Measurements from ENCODE around the gene LSAMP. TPM values are rescaled to one million over a fixed set of nuclear protein-coding genes. Genes with fewer than 3 reads are reported as not detected.

Gene LSAMP
- total RNA-seq, 4 donors from 2014 or later = 1.1 to 3.5 (median 2.0) TPM

GRCh38 chr3:116051040-116051439 is 394.2 kb downstream of the LSAMP start:
- 36 to 47% methylated on average over 4 of the region's 4 CpGs for WGBS, 2 donors
- no peak for TF ChIP-seq POLR2A (IDR thresholded peaks at IDR 0.05)
- TF ChIP-seq, protein P1, sequence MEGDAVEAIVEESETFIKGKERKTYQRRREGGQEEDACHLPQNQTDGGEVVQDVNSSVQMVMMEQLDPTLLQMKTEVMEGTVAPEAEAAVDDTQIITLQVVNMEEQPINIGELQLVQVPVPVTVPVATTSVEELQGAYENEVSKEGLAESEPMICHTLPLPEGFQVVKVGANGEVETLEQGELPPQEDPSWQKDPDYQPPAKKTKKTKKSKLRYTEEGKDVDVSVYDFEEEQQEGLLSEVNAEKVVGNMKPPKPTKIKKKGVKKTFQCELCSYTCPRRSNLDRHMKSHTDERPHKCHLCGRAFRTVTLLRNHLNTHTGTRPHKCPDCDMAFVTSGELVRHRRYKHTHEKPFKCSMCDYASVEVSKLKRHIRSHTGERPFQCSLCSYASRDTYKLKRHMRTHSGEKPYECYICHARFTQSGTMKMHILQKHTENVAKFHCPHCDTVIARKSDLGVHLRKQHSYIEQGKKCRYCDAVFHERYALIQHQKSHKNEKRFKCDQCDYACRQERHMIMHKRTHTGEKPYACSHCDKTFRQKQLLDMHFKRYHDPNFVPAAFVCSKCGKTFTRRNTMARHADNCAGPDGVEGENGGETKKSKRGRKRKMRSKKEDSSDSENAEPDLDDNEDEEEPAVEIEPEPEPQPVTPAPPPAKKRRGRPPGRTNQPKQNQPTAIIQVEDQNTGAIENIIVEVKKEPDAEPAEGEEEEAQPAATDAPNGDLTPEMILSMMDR (IDR thresholded peaks at IDR 0.05) = no peak
- intact Hi-C loops (cut with DNase I; ENCODE audit: low total_unique reads) = no loop called here
- H3K4me3 ChIP-seq (ENCODE audit: low read depth, poor library complexity, severe bottlenecking) = no peak overlapping the region
- DNase-seq (ENCODE audit: low spot score in 2 of 2) = no peak

DNA sequence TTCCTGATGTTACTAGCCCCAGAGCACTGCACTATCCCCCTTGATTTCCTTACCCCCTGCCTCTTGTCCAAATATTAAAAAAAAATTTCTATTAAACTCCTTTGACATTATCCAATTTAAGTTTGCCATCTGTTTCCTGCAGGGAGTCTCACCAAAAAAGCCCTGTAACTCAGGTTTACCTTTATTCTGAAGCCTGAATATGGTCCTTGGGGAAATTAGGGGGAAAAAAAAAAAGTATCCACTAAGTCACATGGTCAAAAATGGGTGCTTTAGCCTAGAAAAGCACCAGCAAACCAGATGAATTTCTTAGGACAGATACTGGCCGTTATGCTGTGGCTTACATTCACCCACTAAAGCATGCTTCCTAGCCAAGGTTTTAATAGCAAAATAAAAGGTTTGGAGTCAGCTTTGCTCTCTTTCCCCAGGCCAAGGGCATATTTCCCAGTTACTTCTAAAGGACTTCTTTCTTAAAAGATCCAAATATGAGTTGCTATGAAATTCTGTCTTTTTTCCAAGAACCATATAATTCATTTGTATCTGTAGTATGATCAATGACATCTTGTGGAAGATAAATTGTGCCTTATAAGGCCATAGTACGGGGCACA is 394.9 kb downstream of the LSAMP start:
- TF ChIP-seq POLR2A (IDR thresholded peaks at IDR 0.05) = no peak
- TF ChIP-seq, protein P1 (IDR thresholded peaks at IDR 0.05) = no peak
- intact Hi-C loops (cut with DNase I; ENCODE audit: low total_unique reads) = no loop called here
- WGBS, 2 donors = 25 to 34% methylated on average over 2 of the region's 2 CpGs
- DNase-seq (ENCODE audit: low spot score in 2 of 2) = no peak
- H3K4me3 ChIP-seq (ENCODE audit: low read depth, poor library complexity, severe bottlenecking) = no peak overlapping the region

GRCh38 chr3:116048991-116049390 is 396.3 kb downstream of the LSAMP start:
- intact Hi-C loops (cut with DNase I; ENCODE audit: low total_unique reads) = no loop called here
- no peak overlapping the region for H3K4me3 ChIP-seq (ENCODE audit: low read depth, poor library complexity, severe bottlenecking)
- no peak for DNase-seq (ENCODE audit: low spot score in 2 of 2)
- TF ChIP-seq POLR2A (IDR thresholded peaks at IDR 0.05) = no peak
- TF ChIP-seq, protein P1 (IDR thresholded peaks at IDR 0.05) = no peak

GRCh38 chr3:116046350-116046749 is 398.9 kb downstream of the LSAMP start:
- no peak for DNase-seq (ENCODE audit: low spot score in 2 of 2)
- intact Hi-C loops (cut with DNase I; ENCODE audit: low total_unique reads) = no loop called here
- WGBS, 2 donors = 69 to 71% methylated on average over 3 of the region's 3 CpGs
- H3K4me3 ChIP-seq (ENCODE audit: low read depth, poor library complexity, severe bottlenecking) = no peak overlapping the region
- TF ChIP-seq, protein P1 (IDR thresholded peaks at IDR 0.05) = no peak
- TF ChIP-seq POLR2A (IDR thresholded peaks at IDR 0.05) = no peak

GRCh38 chr3:116045314-116045713 is 400.0 kb downstream of the LSAMP start:
- intact Hi-C loops (cut with DNase I; ENCODE audit: low total_unique reads) = no loop called here
- DNase-seq (ENCODE audit: low spot score in 2 of 2) = no peak
- TF ChIP-seq, protein P1 (IDR thresholded peaks at IDR 0.05) = no peak
- no peak for TF ChIP-seq POLR2A (IDR thresholded peaks at IDR 0.05)
- no peak overlapping the region for H3K4me3 ChIP-seq (ENCODE audit: low read depth, poor library complexity, severe bottlenecking)

DNA sequence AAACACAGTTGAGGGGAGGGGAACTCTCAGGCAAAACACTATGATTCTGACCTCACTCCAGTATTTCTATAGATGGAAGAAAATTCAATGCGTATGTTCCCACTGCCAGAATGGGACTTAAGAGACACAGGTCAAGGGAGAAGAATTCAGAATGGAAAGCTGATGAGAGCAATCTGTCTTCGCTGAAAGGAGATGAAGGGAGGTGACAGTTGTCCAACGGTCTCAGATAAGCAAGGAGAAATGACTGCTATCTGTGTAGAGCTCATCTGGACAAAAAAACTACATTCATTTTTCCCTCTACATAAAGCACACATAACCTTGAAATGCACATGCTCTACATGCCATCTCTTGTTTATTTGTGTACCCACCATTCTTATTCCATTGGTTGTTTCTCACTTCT is 405.1 kb downstream of the LSAMP start:
- DNase-seq (ENCODE audit: low spot score in 2 of 2) = no peak
- WGBS, 2 donors = 95% methylated on average over 3 of the region's 3 CpGs
- no peak overlapping the region for H3K4me3 ChIP-seq (ENCODE audit: low read depth, poor library complexity, severe bottlenecking)
- intact Hi-C loops (cut with DNase I; ENCODE audit: low total_unique reads) = no loop called here
- TF ChIP-seq POLR2A (IDR thresholded peaks at IDR 0.05) = no peak
- TF ChIP-seq, protein P1 (IDR thresholded peaks at IDR 0.05) = no peak

All from lower leg skin (tissue), 4 donors.